ENCODE measurements around the gene MYO1E.

Gene MYO1E

DNA sequence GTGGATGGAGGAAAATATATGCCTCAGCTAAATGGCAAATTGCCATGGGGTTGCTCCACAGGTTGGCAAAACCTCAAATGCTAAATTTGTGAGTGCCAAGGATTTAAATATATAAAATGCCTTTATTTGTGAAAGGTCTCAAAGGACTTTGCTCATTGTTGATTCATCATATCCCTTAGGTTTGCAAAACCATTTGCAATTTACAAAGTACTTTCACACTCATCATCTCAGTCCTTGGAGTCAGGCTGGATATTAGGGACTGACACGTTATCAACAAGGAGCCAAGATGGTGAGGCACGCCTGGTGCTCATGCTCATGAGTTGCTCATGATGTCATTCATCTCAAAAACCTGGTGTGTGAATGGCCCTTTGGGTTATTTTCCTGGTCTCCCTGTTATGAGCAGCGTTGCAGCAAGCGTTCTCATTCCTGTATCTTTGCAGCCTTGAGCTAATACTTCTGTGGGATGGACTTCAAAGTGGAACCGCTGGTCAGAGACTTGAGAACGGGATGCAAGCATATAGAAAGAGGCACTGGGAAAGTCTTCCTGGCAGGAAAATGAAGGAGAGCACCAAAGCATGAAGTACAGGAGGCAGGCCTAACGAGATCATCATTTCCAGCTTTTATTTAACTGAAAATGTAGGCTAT, 66.0 kb downstream of the MYO1E start:
- H3K4me3 ChIP-seq (ENCODE audit: low read length) = no peak overlapping the region
- peaks cover 10% of the 10 kb centered on the region for H3K4me1 ChIP-seq (ENCODE audit: control insufficient read depth, low read length)
- TF ChIP-seq EZH2phosphoT487 (IDR thresholded peaks at IDR 0.05; ENCODE audit: borderline replicate concordance, low read length) = no peak
- H3K4me2 ChIP-seq (ENCODE audit: low read length) = no peak overlapping the region
- no peaks in the 10 kb centered on the region for H3F3A ChIP-seq (ENCODE audit: control insufficient read depth, insufficient read depth)
- no peaks in the 10 kb centered on the region for H3K36me3 ChIP-seq (ENCODE audit: control insufficient read depth, low read length)
- H3K79me2 ChIP-seq (ENCODE audit: control insufficient read depth, low read length) = peaks cover 45% of the 10 kb centered on the region
- H3K9me3 ChIP-seq (ENCODE audit: control insufficient read depth, insufficient read depth, low read length) = no peaks in the 10 kb centered on the region
- no peaks in the 10 kb centered on the region for H3K9me2 ChIP-seq (replicated peaks; ENCODE audit: control insufficient read depth, low read length)
- H3K27ac ChIP-seq (ENCODE audit: low read depth, low read length) = no peak overlapping the region
- peaks cover 4% of the 10 kb centered on the region; the same call in 1 of the 2 replicates for H4K20me1 ChIP-seq (ENCODE audit: control insufficient read depth, insufficient read depth, low read depth, low read length)
- H3K27me3 ChIP-seq (ENCODE audit: control insufficient read depth, low read length) = no peaks in the 10 kb centered on the region

DNA sequence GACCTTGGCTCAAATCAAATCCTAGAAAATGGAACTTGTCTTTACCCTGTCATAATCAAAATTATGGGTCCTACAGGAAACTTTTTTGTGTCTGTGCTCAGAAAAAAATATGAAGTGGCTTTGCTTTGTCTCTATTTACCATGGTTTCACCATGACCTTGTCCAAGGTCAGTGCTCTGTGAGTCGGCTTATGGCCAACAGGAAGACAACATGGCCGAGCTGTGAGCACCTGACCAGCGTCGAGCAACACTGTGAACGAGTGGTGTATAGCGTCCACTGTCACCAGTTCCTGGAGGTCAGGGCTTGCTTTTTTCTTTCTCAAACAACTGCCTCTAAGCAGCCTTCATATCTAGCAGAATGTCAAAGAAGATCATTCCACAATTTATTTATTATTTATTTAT, 67.9 kb downstream of the MYO1E start:
- Histone ChIP-seq H3K9me2 (replicated peaks; ENCODE audit: control insufficient read depth, low read length) (no peaks in the 10 kb centered on the region), H3K4me1 (ENCODE audit: control insufficient read depth, low read length) (peaks cover 20% of the 10 kb centered on the region), H3K9me3 (ENCODE audit: control insufficient read depth, insufficient read depth, low read length) (no peaks in the 10 kb centered on the region), H3K27ac (ENCODE audit: low read depth, low read length) (no peak overlapping the region), H3K4me3 (ENCODE audit: low read length) (no peak overlapping the region), H3K79me2 (ENCODE audit: control insufficient read depth, low read length) (peaks cover 42% of the 10 kb centered on the region), H3K4me2 (ENCODE audit: low read length) (no peak overlapping the region), H3K36me3 (ENCODE audit: control insufficient read depth, low read length) (no peaks in the 10 kb centered on the region), H3K27me3 (ENCODE audit: control insufficient read depth, low read length) (no peaks in the 10 kb centered on the region), H4K20me1 (ENCODE audit: control insufficient read depth, insufficient read depth, low read depth, low read length) (no peaks in the 10 kb centered on the region), H3F3A (ENCODE audit: control insufficient read depth, insufficient read depth) (peaks cover 2% of the 10 kb centered on the region; the same call in 1 of the 2 replicates)
- no peak for TF ChIP-seq EZH2phosphoT487 (IDR thresholded peaks at IDR 0.05; ENCODE audit: borderline replicate concordance, low read length)
- TF ChIP-seq, protein P1, sequence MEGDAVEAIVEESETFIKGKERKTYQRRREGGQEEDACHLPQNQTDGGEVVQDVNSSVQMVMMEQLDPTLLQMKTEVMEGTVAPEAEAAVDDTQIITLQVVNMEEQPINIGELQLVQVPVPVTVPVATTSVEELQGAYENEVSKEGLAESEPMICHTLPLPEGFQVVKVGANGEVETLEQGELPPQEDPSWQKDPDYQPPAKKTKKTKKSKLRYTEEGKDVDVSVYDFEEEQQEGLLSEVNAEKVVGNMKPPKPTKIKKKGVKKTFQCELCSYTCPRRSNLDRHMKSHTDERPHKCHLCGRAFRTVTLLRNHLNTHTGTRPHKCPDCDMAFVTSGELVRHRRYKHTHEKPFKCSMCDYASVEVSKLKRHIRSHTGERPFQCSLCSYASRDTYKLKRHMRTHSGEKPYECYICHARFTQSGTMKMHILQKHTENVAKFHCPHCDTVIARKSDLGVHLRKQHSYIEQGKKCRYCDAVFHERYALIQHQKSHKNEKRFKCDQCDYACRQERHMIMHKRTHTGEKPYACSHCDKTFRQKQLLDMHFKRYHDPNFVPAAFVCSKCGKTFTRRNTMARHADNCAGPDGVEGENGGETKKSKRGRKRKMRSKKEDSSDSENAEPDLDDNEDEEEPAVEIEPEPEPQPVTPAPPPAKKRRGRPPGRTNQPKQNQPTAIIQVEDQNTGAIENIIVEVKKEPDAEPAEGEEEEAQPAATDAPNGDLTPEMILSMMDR (IDR thresholded peaks at IDR 0.05; ENCODE audit: low read depth, low read length, poor library complexity, severe bottlenecking) = no peak

DNA sequence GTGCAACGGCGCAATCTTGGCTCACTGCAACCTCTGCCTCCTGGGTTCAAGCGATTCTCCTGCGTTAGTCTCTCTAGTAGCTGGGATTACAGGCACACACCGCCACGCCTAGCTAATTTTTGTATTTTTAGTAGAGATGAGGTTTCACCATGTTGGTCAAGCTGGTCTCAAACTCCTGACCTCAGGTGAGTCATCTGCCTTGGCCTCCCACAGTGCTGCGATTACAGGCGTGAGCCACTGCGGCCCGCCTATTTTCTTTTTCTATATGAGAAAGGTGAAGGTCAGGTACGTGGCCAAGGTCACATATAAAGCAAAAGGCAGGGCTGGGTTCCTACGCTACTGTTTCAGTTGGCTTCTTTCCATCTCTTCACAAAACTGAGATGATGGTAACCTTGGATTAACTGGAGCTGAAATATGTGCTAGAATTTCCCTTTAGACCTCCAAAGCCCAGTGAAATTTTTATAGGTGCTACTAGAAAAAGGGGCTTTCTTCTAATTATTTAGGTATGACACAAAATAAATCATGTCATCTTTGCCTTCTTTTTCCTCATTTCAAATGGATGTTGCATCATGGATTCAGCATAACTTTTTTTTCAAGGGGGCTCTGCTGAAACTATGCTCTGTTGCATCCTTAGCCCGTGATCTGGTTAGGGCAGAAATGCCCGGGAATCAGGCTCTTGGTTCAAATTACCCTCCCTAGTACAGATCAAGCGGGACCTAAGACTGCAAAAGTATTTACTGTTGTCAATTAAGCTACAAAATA, 68.5 kb downstream of the MYO1E start:
- TF ChIP-seq, protein P1 (IDR thresholded peaks at IDR 0.05; ENCODE audit: low read depth, low read length, poor library complexity, severe bottlenecking) = no peak
- H3K9me2 ChIP-seq (replicated peaks; ENCODE audit: control insufficient read depth, low read length) = no peaks in the 10 kb centered on the region
- no peak overlapping the region for H3K27ac ChIP-seq (ENCODE audit: low read depth, low read length)
- H3K4me2 ChIP-seq (ENCODE audit: low read length) = no peak overlapping the region
- H3K79me2 ChIP-seq (ENCODE audit: control insufficient read depth, low read length) = peaks cover 44% of the 10 kb centered on the region
- peaks cover 26% of the 10 kb centered on the region for H3K4me1 ChIP-seq (ENCODE audit: control insufficient read depth, low read length)
- no peaks in the 10 kb centered on the region for H3K9me3 ChIP-seq (ENCODE audit: control insufficient read depth, insufficient read depth, low read length)
- no peak overlapping the region for H3K4me3 ChIP-seq (ENCODE audit: low read length)
- no peaks in the 10 kb centered on the region for H4K20me1 ChIP-seq (ENCODE audit: control insufficient read depth, insufficient read depth, low read depth, low read length)
- no peaks in the 10 kb centered on the region for H3K27me3 ChIP-seq (ENCODE audit: control insufficient read depth, low read length)
- peaks cover 2% of the 10 kb centered on the region; the same call in 1 of the 2 replicates for H3F3A ChIP-seq (ENCODE audit: control insufficient read depth, insufficient read depth)
- no peaks in the 10 kb centered on the region for H3K36me3 ChIP-seq (ENCODE audit: control insufficient read depth, low read length)

DNA sequence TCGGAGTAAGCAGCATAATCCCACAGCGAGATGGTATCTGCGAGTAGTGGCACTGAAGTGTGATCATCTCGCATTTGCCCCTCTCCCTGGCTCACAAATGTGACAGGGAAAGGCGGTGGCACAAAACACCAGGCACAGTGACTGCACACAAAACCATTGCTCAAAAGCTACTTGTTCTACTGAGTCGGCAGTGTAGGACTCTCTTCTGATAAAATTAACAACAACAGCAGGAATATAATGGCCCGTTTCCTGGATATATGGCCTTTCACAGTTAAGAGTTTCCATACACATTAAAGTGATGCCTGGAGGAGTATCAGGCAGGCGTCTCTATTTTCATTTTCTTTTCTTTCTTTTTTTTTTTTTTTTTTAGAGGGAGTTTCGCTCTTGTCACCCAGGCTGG, 69.0 kb downstream of the MYO1E start:
- peaks cover 31% of the 10 kb centered on the region for H3K4me1 ChIP-seq (ENCODE audit: control insufficient read depth, low read length)
- peaks cover 2% of the 10 kb centered on the region; the same call in 1 of the 2 replicates for H3F3A ChIP-seq (ENCODE audit: control insufficient read depth, insufficient read depth)
- no peaks in the 10 kb centered on the region for H3K9me3 ChIP-seq (ENCODE audit: control insufficient read depth, insufficient read depth, low read length)
- H3K4me2 ChIP-seq (ENCODE audit: low read length) = no peak overlapping the region
- H3K27ac ChIP-seq (ENCODE audit: low read depth, low read length) = no peak overlapping the region
- peaks cover 48% of the 10 kb centered on the region for H3K79me2 ChIP-seq (ENCODE audit: control insufficient read depth, low read length)
- no peaks in the 10 kb centered on the region for H3K9me2 ChIP-seq (replicated peaks; ENCODE audit: control insufficient read depth, low read length)
- no peak for TF ChIP-seq EZH2phosphoT487 (IDR thresholded peaks at IDR 0.05; ENCODE audit: borderline replicate concordance, low read length)
- TF ChIP-seq, protein P1 (IDR thresholded peaks at IDR 0.05; ENCODE audit: low read depth, low read length, poor library complexity, severe bottlenecking) = no peak
- no peaks in the 10 kb centered on the region for H4K20me1 ChIP-seq (ENCODE audit: control insufficient read depth, insufficient read depth, low read depth, low read length)
- H3K36me3 ChIP-seq (ENCODE audit: control insufficient read depth, low read length) = no peaks in the 10 kb centered on the region
- H3K4me3 ChIP-seq (ENCODE audit: low read length) = no peak overlapping the region
- H3K27me3 ChIP-seq (ENCODE audit: control insufficient read depth, low read length) = no peaks in the 10 kb centered on the region
